ENCODE measurements around the gene WDR81. TPM values are rescaled to one million over a fixed set of nuclear protein-coding genes. Genes with fewer than 3 reads are reported as not detected.
"Not testable (repeated sequence)": the region's sequence is repeated elsewhere in the genome, so short reads cannot be mapped to it uniquely, and the experiment has no call there.

WDR81 gene
- total RNA-seq, 1 experiment from 2014 or later = 17.3 TPM

GRCh38 chr17:1737531-1738291, 13.2 kb downstream of the WDR81 start:
- no peak overlapping the region for H3K4me2 ChIP-seq (ENCODE audit: low read length)
- H3K36me3 ChIP-seq (ENCODE audit: control insufficient read depth in 1 of 2, insufficient read depth in 2 of 2, low read length in 2 of 2) = no peaks in the 10 kb centered on the region
- no peaks in the 10 kb centered on the region for H3K4me1 ChIP-seq (ENCODE audit: control insufficient read depth in 1 of 2, insufficient read depth in 2 of 2, low read length in 2 of 2)
- no peak overlapping the region for H3K27ac ChIP-seq (ENCODE audit: low read depth, low read length)
- TF ChIP-seq TCF7L2 (IDR thresholded peaks at IDR 0.05; ENCODE audit: borderline replicate concordance, extremely low read depth, insufficient read depth, insufficient read length) (no peak), FOSL1 (IDR thresholded peaks at IDR 0.05; ENCODE audit: low read depth) (no peak), ZFX (IDR thresholded peaks at IDR 0.05) (no peak), SIN3A (IDR thresholded peaks at IDR 0.05; ENCODE audit: low read depth) (no peak), EZH2phosphoT487 (IDR thresholded peaks at IDR 0.05; ENCODE audit: borderline replicate concordance) (no peak), ATF3 (IDR thresholded peaks at IDR 0.05) (no peak), CEBPB (IDR thresholded peaks at IDR 0.05; ENCODE audit: low read depth) (no peak), ZNF274 (IDR thresholded peaks at IDR 0.05; ENCODE audit: low read depth, low read length) (no peak), EGR1 (IDR thresholded peaks at IDR 0.05; ENCODE audit: low read depth) (no peak)
- TF ChIP-seq, protein P1, sequence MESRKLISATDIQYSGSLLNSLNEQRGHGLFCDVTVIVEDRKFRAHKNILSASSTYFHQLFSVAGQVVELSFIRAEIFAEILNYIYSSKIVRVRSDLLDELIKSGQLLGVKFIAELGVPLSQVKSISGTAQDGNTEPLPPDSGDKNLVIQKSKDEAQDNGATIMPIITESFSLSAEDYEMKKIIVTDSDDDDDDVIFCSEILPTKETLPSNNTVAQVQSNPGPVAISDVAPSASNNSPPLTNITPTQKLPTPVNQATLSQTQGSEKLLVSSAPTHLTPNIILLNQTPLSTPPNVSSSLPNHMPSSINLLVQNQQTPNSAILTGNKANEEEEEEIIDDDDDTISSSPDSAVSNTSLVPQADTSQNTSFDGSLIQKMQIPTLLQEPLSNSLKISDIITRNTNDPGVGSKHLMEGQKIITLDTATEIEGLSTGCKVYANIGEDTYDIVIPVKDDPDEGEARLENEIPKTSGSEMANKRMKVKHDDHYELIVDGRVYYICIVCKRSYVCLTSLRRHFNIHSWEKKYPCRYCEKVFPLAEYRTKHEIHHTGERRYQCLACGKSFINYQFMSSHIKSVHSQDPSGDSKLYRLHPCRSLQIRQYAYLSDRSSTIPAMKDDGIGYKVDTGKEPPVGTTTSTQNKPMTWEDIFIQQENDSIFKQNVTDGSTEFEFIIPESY (IDR thresholded peaks at IDR 0.05; ENCODE audit: extremely low read depth, insufficient replicate concordance, low read length) = no peak
- TF ChIP-seq, protein P2, sequence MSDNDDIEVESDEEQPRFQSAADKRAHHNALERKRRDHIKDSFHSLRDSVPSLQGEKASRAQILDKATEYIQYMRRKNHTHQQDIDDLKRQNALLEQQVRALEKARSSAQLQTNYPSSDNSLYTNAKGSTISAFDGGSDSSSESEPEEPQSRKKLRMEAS (IDR thresholded peaks at IDR 0.05) = no peak
- no peaks in the 10 kb centered on the region for H3K27me3 ChIP-seq (ENCODE audit: insufficient read depth, low read length)
- H3K79me2 ChIP-seq (ENCODE audit: insufficient read depth, low read length) = no peaks in the 10 kb centered on the region
- ChIA-PET RAD21 (ENCODE audit: low non-redundant PET in 1 of 2, low total read pairs in 2 of 2, uncharacterized antibody in 2 of 2, unreplicated experiment in 2 of 2) (no interaction called here), POLR2A (no interaction called here), CTCF (no interaction called here)
- ATAC-seq (no peak), DNase-seq (ENCODE audit: low read depth, low spot score) (no peak)
- H2AFZ ChIP-seq (ENCODE audit: low read depth, low read length, poor library complexity, severe bottlenecking) = no peak overlapping the region
- intact Hi-C loops (cut with micrococcal nuclease) = no loop called here
- H4K20me1 ChIP-seq (ENCODE audit: insufficient read depth) = no peaks in the 10 kb centered on the region
- H3K9me3 ChIP-seq (ENCODE audit: control insufficient read depth in 1 of 2, insufficient read depth in 1 of 2, low read depth in 1 of 2, low read length in 2 of 2) = no peaks in the 10 kb centered on the region
- no peaks in the 10 kb centered on the region for H3K9me2 ChIP-seq (ENCODE audit: insufficient read depth)
- BruUV-seq (replicated peaks) = no TSS peak
- no peak overlapping the region for H3K9ac ChIP-seq (ENCODE audit: low read length)
- no peak overlapping the region for H3K4me3 ChIP-seq (replicated peaks in 1 of 2; ENCODE audit: low read depth in 1 of 2, low read length in 2 of 2)

DNA sequence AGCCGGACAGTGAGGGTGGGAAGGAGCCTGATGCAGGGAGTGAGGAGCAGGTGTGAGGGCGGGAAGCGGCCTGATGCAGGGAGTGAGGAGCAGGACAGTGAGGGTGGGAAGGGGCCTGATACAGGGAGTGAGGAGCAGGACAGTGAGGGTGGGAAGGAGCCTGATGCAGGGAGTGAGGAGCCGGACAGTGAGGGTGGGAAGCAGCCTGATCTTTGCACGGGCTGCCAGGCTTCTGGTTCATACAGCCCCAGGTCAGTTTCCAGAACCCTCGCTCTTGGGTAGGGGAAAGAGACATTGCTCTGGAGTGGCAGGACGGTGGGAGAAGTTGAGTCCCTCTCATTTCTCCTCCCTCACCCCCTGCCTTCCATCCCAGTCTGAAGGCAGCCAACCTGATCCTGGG, 17.4 kb downstream of the WDR81 start:
- H3K4me2 ChIP-seq (ENCODE audit: low read length); ATAC-seq; H4K20me1 ChIP-seq (ENCODE audit: insufficient read depth); CTCF ChIA-PET; H3K27me3 ChIP-seq (ENCODE audit: insufficient read depth, low read length); H3K9me2 ChIP-seq (ENCODE audit: insufficient read depth); RAD21 ChIA-PET (ENCODE audit: low non-redundant PET in 1 of 2, low total read pairs in 2 of 2, uncharacterized antibody in 2 of 2, unreplicated experiment in 2 of 2); DNase-seq (ENCODE audit: low read depth, low spot score); H3K79me2 ChIP-seq (ENCODE audit: insufficient read depth, low read length); H3K9ac ChIP-seq (ENCODE audit: low read length); H3K4me1 ChIP-seq (ENCODE audit: control insufficient read depth in 1 of 2, insufficient read depth in 2 of 2, low read length in 2 of 2); intact Hi-C loops (cut with micrococcal nuclease); H3K36me3 ChIP-seq (ENCODE audit: control insufficient read depth in 1 of 2, insufficient read depth in 2 of 2, low read length in 2 of 2); H3K4me3 ChIP-seq (replicated peaks in 1 of 2; ENCODE audit: low read depth in 1 of 2, low read length in 2 of 2); H3K27ac ChIP-seq (ENCODE audit: low read depth, low read length); BruUV-seq (replicated peaks); POLR2A ChIA-PET; H2AFZ ChIP-seq (ENCODE audit: low read depth, low read length, poor library complexity, severe bottlenecking); H3K9me3 ChIP-seq (ENCODE audit: control insufficient read depth in 1 of 2, insufficient read depth in 1 of 2, low read depth in 1 of 2, low read length in 2 of 2): not testable (repeated sequence)
